ENCODE results near the gene C11orf65. TPM values are rescaled to one million over a fixed set of nuclear protein-coding genes. Genes with fewer than 3 reads are reported as not detected.
"Not testable (repeated sequence)": the region's sequence is repeated elsewhere in the genome, so short reads cannot be mapped to it uniquely, and the experiment has no call there.

The C11orf65 gene
- total RNA-seq, 1 donor from 2014 or later: 1.00 TPM

DNA sequence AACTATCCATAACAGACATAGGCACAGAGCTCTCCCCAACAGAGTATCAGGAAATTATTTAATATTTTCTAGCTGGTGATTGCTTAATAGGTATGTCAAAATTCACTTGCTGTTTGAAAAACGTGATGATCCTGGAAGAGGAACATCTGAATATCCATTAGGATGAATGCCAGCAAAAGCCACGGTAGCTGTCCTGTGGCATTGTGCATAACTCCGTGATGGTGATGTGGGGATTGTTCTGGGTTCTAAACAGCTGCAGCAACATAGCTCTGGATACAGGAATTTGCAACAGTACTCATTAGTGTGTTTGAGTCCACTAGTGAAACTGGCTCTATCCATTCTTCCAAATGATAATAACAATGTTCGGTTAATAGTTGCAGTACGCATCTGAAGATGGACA is 78.8 kb downstream of the C11orf65 start:
- no peaks in the 10 kb centered on the region for H3K36me3 Mint-ChIP-seq (ENCODE audit: low read depth, unreplicated experiment)
- TF ChIP-seq, protein P1, sequence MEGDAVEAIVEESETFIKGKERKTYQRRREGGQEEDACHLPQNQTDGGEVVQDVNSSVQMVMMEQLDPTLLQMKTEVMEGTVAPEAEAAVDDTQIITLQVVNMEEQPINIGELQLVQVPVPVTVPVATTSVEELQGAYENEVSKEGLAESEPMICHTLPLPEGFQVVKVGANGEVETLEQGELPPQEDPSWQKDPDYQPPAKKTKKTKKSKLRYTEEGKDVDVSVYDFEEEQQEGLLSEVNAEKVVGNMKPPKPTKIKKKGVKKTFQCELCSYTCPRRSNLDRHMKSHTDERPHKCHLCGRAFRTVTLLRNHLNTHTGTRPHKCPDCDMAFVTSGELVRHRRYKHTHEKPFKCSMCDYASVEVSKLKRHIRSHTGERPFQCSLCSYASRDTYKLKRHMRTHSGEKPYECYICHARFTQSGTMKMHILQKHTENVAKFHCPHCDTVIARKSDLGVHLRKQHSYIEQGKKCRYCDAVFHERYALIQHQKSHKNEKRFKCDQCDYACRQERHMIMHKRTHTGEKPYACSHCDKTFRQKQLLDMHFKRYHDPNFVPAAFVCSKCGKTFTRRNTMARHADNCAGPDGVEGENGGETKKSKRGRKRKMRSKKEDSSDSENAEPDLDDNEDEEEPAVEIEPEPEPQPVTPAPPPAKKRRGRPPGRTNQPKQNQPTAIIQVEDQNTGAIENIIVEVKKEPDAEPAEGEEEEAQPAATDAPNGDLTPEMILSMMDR (IDR thresholded peaks at IDR 0.05; ENCODE audit: insufficient read depth, low read depth, low read length): no peak
- no peak for TF ChIP-seq EZH2 (IDR thresholded peaks at IDR 0.05; ENCODE audit: insufficient read depth, low read length)

GRCh38 chr11:108373505-108373904 is 93.8 kb downstream of the C11orf65 start:
- H3K4me2 ChIP-seq (ENCODE audit: low read length); H3K27ac ChIP-seq (ENCODE audit: low read depth, low read length); H3K27me3 Mint-ChIP-seq (ENCODE audit: low read depth, unreplicated experiment); H3K4me3 ChIP-seq (ENCODE audit: insufficient read depth, low read depth, low read length); H3K79me2 ChIP-seq (ENCODE audit: insufficient read depth, low read length); H3K27ac Mint-ChIP-seq (ENCODE audit: unreplicated experiment); H3K4me1 Mint-ChIP-seq (ENCODE audit: low read depth, unreplicated experiment); FAIRE-seq; H2AFZ ChIP-seq (ENCODE audit: low read depth, low read length); H3K9me3 Mint-ChIP-seq (ENCODE audit: unreplicated experiment); DNase-seq (ENCODE audit: low read depth); H4K20me1 ChIP-seq (ENCODE audit: insufficient read depth, low read length); H3K9ac ChIP-seq (ENCODE audit: low read length); H3K36me3 ChIP-seq (ENCODE audit: insufficient read depth, low read length); H3K4me1 ChIP-seq (ENCODE audit: insufficient read depth, low read length); H3K9me3 ChIP-seq (ENCODE audit: insufficient read depth, low read depth, low read length); H3K36me3 Mint-ChIP-seq (ENCODE audit: low read depth, unreplicated experiment); H3K27me3 ChIP-seq (ENCODE audit: insufficient read depth, low read length); H3K4me3 Mint-ChIP-seq (ENCODE audit: unreplicated experiment): not testable (repeated sequence)

More for the DNA sequence above, 78.8 kb downstream of the C11orf65 start:
- no peak overlapping the region for H3K27ac Mint-ChIP-seq (ENCODE audit: unreplicated experiment)
- H3K36me3 ChIP-seq (ENCODE audit: insufficient read depth, low read length): no peaks in the 10 kb centered on the region
- no peak overlapping the region for H3K27ac ChIP-seq (ENCODE audit: low read depth, low read length)
- H3K79me2 ChIP-seq (ENCODE audit: insufficient read depth, low read length): no peaks in the 10 kb centered on the region
- no peaks in the 10 kb centered on the region for H3K9me3 ChIP-seq (ENCODE audit: insufficient read depth, low read depth, low read length)
- H3K4me3 ChIP-seq (ENCODE audit: insufficient read depth, low read depth, low read length): no peak overlapping the region
- H3K27me3 ChIP-seq (ENCODE audit: insufficient read depth, low read length): no peaks in the 10 kb centered on the region
- H3K4me3 Mint-ChIP-seq (ENCODE audit: unreplicated experiment): no peak overlapping the region
- no peak overlapping the region for H3K9ac ChIP-seq (ENCODE audit: low read length)
- DNase-seq (ENCODE audit: low read depth): no peak
- H4K20me1 ChIP-seq (ENCODE audit: insufficient read depth, low read length): no peaks in the 10 kb centered on the region
- H3K4me1 ChIP-seq (ENCODE audit: insufficient read depth, low read length): no peaks in the 10 kb centered on the region
- H3K4me2 ChIP-seq (ENCODE audit: low read length): no peak overlapping the region
- H3K27me3 Mint-ChIP-seq (ENCODE audit: low read depth, unreplicated experiment): no peaks in the 10 kb centered on the region
- no peak overlapping the region for H2AFZ ChIP-seq (ENCODE audit: low read depth, low read length)
- no peak for FAIRE-seq
- H3K4me1 Mint-ChIP-seq (ENCODE audit: low read depth, unreplicated experiment): no peaks in the 10 kb centered on the region
- no peaks in the 10 kb centered on the region for H3K9me3 Mint-ChIP-seq (ENCODE audit: unreplicated experiment)

GRCh38 chr11:108370990-108371389 is 96.3 kb downstream of the C11orf65 start:
- Mint-ChIP-seq H3K4me1 (ENCODE audit: low read depth, unreplicated experiment) (peaks cover 1% of the 10 kb centered on the region), H3K27me3 (ENCODE audit: low read depth, unreplicated experiment) (no peaks in the 10 kb centered on the region), H3K27ac (ENCODE audit: unreplicated experiment) (no peak overlapping the region), H3K9me3 (ENCODE audit: unreplicated experiment) (peaks cover 5% of the 10 kb centered on the region), H3K4me3 (ENCODE audit: unreplicated experiment) (no peak overlapping the region), H3K36me3 (ENCODE audit: low read depth, unreplicated experiment) (peaks cover 5% of the 10 kb centered on the region)
- TF ChIP-seq, protein P1 (IDR thresholded peaks at IDR 0.05; ENCODE audit: insufficient read depth, low read depth, low read length): no peak
- no peak for TF ChIP-seq EZH2 (IDR thresholded peaks at IDR 0.05; ENCODE audit: insufficient read depth, low read length)
- no peaks in the 10 kb centered on the region for H3K27me3 ChIP-seq (ENCODE audit: insufficient read depth, low read length)
- H2AFZ ChIP-seq (ENCODE audit: low read depth, low read length): no peak overlapping the region
- FAIRE-seq (no peak), DNase-seq (ENCODE audit: low read depth) (no peak)
- no peaks in the 10 kb centered on the region for H3K36me3 ChIP-seq (ENCODE audit: insufficient read depth, low read length)
- H3K9ac ChIP-seq (ENCODE audit: low read length): no peak overlapping the region
- H3K4me1 ChIP-seq (ENCODE audit: insufficient read depth, low read length): no peaks in the 10 kb centered on the region
- no peak overlapping the region for H3K4me3 ChIP-seq (ENCODE audit: insufficient read depth, low read depth, low read length)
- H3K79me2 ChIP-seq (ENCODE audit: insufficient read depth, low read length): no peaks in the 10 kb centered on the region
- H4K20me1 ChIP-seq (ENCODE audit: insufficient read depth, low read length): no peaks in the 10 kb centered on the region
- no peak overlapping the region for H3K4me2 ChIP-seq (ENCODE audit: low read length)
- no peak overlapping the region for H3K27ac ChIP-seq (ENCODE audit: low read depth, low read length)
- H3K9me3 ChIP-seq (ENCODE audit: insufficient read depth, low read depth, low read length): no peaks in the 10 kb centered on the region
